NCI-H1436 (cell line): ENCODE results near the gene PLCZ1.
"Not testable (repeated sequence)": the region's sequence is repeated elsewhere in the genome, so short reads cannot be mapped to it uniquely, and the experiment has no call there.

Source experiments
- DNase-seq: peaks from one replicate; lab custom pipeline; 2025; lab: John Stamatoyannopoulos, UW

Gene PLCZ1

GRCh38 chr12:18737819-18738218 is at the start of gene PLCZ1, which contains the start of gene CAPZA3:
PLCZ1 (minus strand) TSS chr12:18738012; CDS start chr12:18737371, 641 bp downstream.
CAPZA3 (plus strand) TSS chr12:18738119; CDS start chr12:18738269, 150 bp downstream.
- no peak for DNase-seq

GRCh38 chr12:18785465-18785864 is 47.7 kb upstream of the PLCZ1 start:
- not testable (repeated sequence) for DNase-seq

- DNase-seq = no peak
Observed at GRCh38 chr12:18782827-18783226, 45.0 kb upstream of the PLCZ1 start.

- not testable (repeated sequence) for DNase-seq
Observed at GRCh38 chr12:18766479-18766878, 28.7 kb upstream of the PLCZ1 start.

GRCh38 chr12:18755341-18755740 is 17.5 kb upstream of the PLCZ1 start:
- no peak for DNase-seq

- no peak for DNase-seq
Observed at GRCh38 chr12:18754124-18754707, 16.4 kb upstream of the PLCZ1 start.

GRCh38 chr12:18753481-18754123 is 15.8 kb upstream of the PLCZ1 start:
- no peak for DNase-seq

- DNase-seq = no peak
Observed at GRCh38 chr12:18752947-18753346, 15.1 kb upstream of the PLCZ1 start.

- DNase-seq = no peak
Observed at GRCh38 chr12:18752280-18752920, 14.6 kb upstream of the PLCZ1 start.

GRCh38 chr12:18751866-18752265 is 14.1 kb upstream of the PLCZ1 start:
- DNase-seq = no peak

- no peak for DNase-seq
Observed at GRCh38 chr12:18750085-18750484, 12.3 kb upstream of the PLCZ1 start.

GRCh38 chr12:18749386-18749957 is 11.7 kb upstream of the PLCZ1 start:
- DNase-seq = no peak

GRCh38 chr12:18747895-18748294 is 10.1 kb upstream of the PLCZ1 start:
- no peak for DNase-seq

GRCh38 chr12:18731156-18731555 is 6.7 kb downstream of the PLCZ1 start:
- DNase-seq = no peak

- DNase-seq = no peak
Observed at GRCh38 chr12:18723752-18724151, 14.1 kb downstream of the PLCZ1 start.

GRCh38 chr12:18721452-18721851 is 16.4 kb downstream of the PLCZ1 start:
- no peak for DNase-seq

GRCh38 chr12:18720690-18721089 is 17.1 kb downstream of the PLCZ1 start:
- DNase-seq = no peak

- DNase-seq = no peak
Observed at GRCh38 chr12:18719922-18720510, 17.8 kb downstream of the PLCZ1 start.

GRCh38 chr12:18718462-18718861 is 19.4 kb downstream of the PLCZ1 start:
- no peak for DNase-seq

GRCh38 chr12:18716236-18716635 is 21.6 kb downstream of the PLCZ1 start:
- DNase-seq = no peak

- no peak for DNase-seq
Observed at GRCh38 chr12:18706798-18707197, 31.0 kb downstream of the PLCZ1 start.

- no peak for DNase-seq
Observed at GRCh38 chr12:18703911-18704310, 33.9 kb downstream of the PLCZ1 start.

- no peak for DNase-seq
Observed at GRCh38 chr12:18703321-18703720, 34.5 kb downstream of the PLCZ1 start.
